ENCODE data around the gene RNF169.

- no peak for TF ChIP-seq CTCF (IDR thresholded peaks at IDR 0.05; ENCODE audit: insufficient read depth, low read length, poor library complexity, severe bottlenecking)
- no peak for TF ChIP-seq EZH2phosphoT487 (conservative IDR thresholded peaks at IDR 0.05; ENCODE audit: low read length)
These were observed 98.1 kb downstream of the RNF169 start for GRCh38 chr11:74846770-74847169.

Data from SU-DHL-6 (cell line).